Subcutaneous abdominal adipose tissue (tissue), 5 donors: Measurements from ENCODE around the gene FAM168A.

ENCODE experiments used
- H3K27ac ChIP-seq: one replicate; pipeline ENCODE4 v1.7.0; 2013; ENCODE audit warnings: low read depth, mild to moderate bottlenecking, inconsistent platforms, low read length, moderate library complexity
- H3K27me3 ChIP-seq, 5 donors: one replicate each; pipeline ENCODE4 v1.7.0; 2013; ENCODE audit warnings: low read length in 5 of 5, inconsistent platforms in 1 of 5; ENCODE audit not compliant: control insufficient read depth in 5 of 5, insufficient read depth in 4 of 5
- H3K36me3 ChIP-seq, 5 donors: one replicate each; pipeline ENCODE4 v1.7.0; 2013; ENCODE audit warnings: low read length in 5 of 5; ENCODE audit not compliant: control insufficient read depth in 5 of 5, insufficient read depth in 5 of 5
- H3K4me1 ChIP-seq, 5 donors: one replicate each; pipeline ENCODE4 v1.7.0; 2013; ENCODE audit warnings: low read length in 5 of 5, mild to moderate bottlenecking in 3 of 5, moderate library complexity in 1 of 5; ENCODE audit not compliant: control insufficient read depth in 5 of 5, insufficient read depth in 5 of 5
- H3K4me3 ChIP-seq, 5 donors: one replicate each; pipeline ENCODE4 v1.7.0; 2013; ENCODE audit warnings: low read length in 5 of 5, low read depth in 1 of 5
- H3K9ac ChIP-seq, 5 donors: one replicate each; pipeline ENCODE4 v1.7.0; 2013; ENCODE audit warnings: low read length in 5 of 5, mild to moderate bottlenecking in 4 of 5, moderate library complexity in 3 of 5
- H3K9me3 ChIP-seq, 5 donors: one replicate each; pipeline ENCODE4 v1.7.0; 2013; ENCODE audit warnings: low read length in 5 of 5; ENCODE audit not compliant: control insufficient read depth in 5 of 5
- donor health status: healthy.
- donor health status: healthy.
- donor health status: healthy.
- donor health status: healthy.
- donor health status: healthy.

FAM168A gene

DNA sequence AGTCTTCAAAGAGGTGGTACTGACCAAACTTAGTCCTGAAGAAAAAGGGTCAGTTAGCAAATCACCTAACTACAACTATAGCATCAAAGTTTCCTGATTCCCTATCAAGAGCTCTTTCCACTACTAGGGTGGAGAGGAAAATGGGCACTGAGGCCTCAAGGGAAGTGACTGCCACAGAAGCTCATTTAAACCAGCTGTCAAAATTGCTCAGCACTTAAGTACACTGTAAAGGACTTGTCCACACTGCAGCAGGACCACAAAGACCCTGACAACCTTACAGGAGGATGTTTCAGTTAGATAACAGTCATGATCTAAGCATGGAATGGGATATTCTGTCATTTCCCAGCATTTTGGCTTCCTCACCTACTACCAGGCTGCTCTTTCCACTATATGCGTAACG is 33.0 kb downstream of the FAM168A start:
- H3K9me3 ChIP-seq: no peaks in the 10 kb centered on the region
- no peak overlapping the region for H3K4me3 ChIP-seq
- H3K9ac ChIP-seq: no peak overlapping the region
- H3K36me3 ChIP-seq: peaks cover 0 to 2% (median 0%) of the 10 kb centered on the region in 5 donors
- no peaks in the 10 kb centered on the region for H3K27me3 ChIP-seq
- H3K4me1 ChIP-seq: no peaks in the 10 kb centered on the region
- H3K27ac ChIP-seq: no peak overlapping the region

- Histone ChIP-seq H3K4me1 (no peaks in the 10 kb centered on the region), H3K9me3 (no peaks in the 10 kb centered on the region)
These were observed 34.2 kb downstream of the FAM168A start for GRCh38 chr11:73563539-73564200.

DNA sequence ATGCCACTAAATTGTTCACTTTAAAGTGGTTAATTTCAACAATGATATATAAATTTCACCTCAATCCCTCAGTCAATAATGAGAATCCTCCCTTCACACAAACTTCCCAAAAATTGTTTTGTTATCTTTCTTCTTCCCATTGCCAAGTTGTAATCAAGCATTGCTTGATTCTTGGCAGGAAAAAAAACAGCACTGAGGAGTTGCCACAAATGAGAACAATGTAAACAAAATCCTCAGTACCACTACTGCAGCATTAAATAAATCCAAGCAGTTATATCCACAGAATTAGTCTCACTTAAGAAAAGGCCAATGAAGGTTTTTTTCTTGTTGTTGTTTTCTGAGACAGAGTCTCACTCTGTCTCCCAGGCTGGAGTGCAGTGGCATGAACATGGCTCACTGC is 38.2 kb downstream of the FAM168A start:
- Histone ChIP-seq H3K9ac (no peak overlapping the region), H3K27ac (no peak overlapping the region), H3K27me3 (no peaks in the 10 kb centered on the region), H3K4me1 (peaks cover 0 to 5% (median 3%) of the 10 kb centered on the region in 5 donors), H3K4me3 (no peak overlapping the region), H3K9me3 (no peaks in the 10 kb centered on the region), H3K36me3 (no peaks in the 10 kb centered on the region)

More at GRCh38 chr11:73563539-73564200, 34.2 kb downstream of the FAM168A start:
- Histone ChIP-seq H3K27ac (no peak overlapping the region), H3K9ac (no peak overlapping the region), H3K36me3 (peaks cover 0 to 2% (median 0%) of the 10 kb centered on the region in 5 donors), H3K4me3 (no peak overlapping the region), H3K27me3 (no peaks in the 10 kb centered on the region)

DNA sequence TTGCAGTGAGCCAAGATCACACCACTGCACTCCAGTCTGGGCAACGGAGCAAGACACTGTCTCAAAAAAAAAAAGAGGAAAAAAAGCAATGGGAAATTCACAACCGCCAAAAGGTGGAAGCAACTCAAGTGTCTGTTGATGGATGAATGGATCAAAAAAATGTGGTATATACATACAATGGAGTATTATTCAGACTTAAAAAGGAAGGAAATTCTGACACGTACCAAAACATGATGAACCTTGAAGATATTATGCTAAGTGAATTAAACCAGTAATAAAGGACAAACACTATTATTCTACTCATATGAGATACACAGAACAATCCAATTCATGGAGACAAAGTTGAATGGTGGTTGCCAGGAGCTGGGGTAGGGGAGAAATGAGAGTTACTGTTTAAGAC is 40.9 kb downstream of the FAM168A start:
- no peaks in the 10 kb centered on the region for H3K27me3 ChIP-seq
- peaks cover 0 to 7% (median 4%) of the 10 kb centered on the region in 5 donors for H3K4me1 ChIP-seq
- no peak overlapping the region for H3K9ac ChIP-seq
- no peaks in the 10 kb centered on the region for H3K36me3 ChIP-seq
- no peaks in the 10 kb centered on the region for H3K9me3 ChIP-seq
- no peak overlapping the region for H3K4me3 ChIP-seq
- no peak overlapping the region for H3K27ac ChIP-seq

GRCh38 chr11:73555615-73556014 is 42.3 kb downstream of the FAM168A start:
- H3K36me3 ChIP-seq: no peaks in the 10 kb centered on the region
- no peaks in the 10 kb centered on the region for H3K9me3 ChIP-seq
- no peaks in the 10 kb centered on the region for H3K27me3 ChIP-seq
- no peak overlapping the region for H3K4me3 ChIP-seq
- no peak overlapping the region for H3K9ac ChIP-seq
- no peak overlapping the region for H3K27ac ChIP-seq
- peaks cover 0 to 7% (median 4%) of the 10 kb centered on the region in 5 donors for H3K4me1 ChIP-seq

GRCh38 chr11:73554671-73555320 is 43.1 kb downstream of the FAM168A start:
- H3K27ac ChIP-seq: no peak overlapping the region
- no peaks in the 10 kb centered on the region for H3K9me3 ChIP-seq
- H3K27me3 ChIP-seq: no peaks in the 10 kb centered on the region
- H3K4me1 ChIP-seq: peaks cover 0 to 7% (median 4%) of the 10 kb centered on the region in 5 donors
- H3K9ac ChIP-seq: no peak overlapping the region
- no peaks in the 10 kb centered on the region for H3K36me3 ChIP-seq
- H3K4me3 ChIP-seq: no peak overlapping the region

- Histone ChIP-seq H3K9ac (no peak overlapping the region), H3K4me3 (no peak overlapping the region)
These were observed 44.6 kb downstream of the FAM168A start for GRCh38 chr11:73553266-73553665.

DNA sequence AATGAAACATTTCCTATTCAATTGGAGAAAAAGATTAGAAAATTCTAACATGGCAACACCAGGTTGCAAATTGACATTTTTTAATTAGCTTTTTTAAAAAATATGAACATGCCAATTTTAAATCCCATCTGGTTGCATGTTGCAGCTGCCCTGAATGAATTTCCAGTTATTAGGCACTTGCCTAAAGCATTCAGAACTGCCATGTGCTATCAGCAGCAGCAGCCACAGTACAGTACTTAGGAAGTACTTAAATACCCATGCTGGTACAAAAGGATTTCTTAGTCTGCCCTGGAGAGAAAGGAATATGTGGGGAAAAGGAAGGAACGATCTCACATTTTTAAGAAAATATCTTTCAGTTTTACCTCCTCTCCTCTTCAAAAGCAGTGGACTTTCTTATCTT is 46.2 kb downstream of the FAM168A start:
- Histone ChIP-seq H3K27ac (no peak overlapping the region), H3K9me3 (no peaks in the 10 kb centered on the region), H3K4me1 (peaks cover 0 to 7% (median 4%) of the 10 kb centered on the region in 5 donors), H3K36me3 (no peaks in the 10 kb centered on the region), H3K4me3 (no peak overlapping the region), H3K27me3 (no peaks in the 10 kb centered on the region), H3K9ac (no peak overlapping the region)

More at GRCh38 chr11:73553266-73553665, 44.6 kb downstream of the FAM168A start:
- no peaks in the 10 kb centered on the region for H3K36me3 ChIP-seq
- H3K27ac ChIP-seq: no peak overlapping the region
- peaks cover 0 to 7% (median 4%) of the 10 kb centered on the region in 5 donors for H3K4me1 ChIP-seq
- H3K9me3 ChIP-seq: no peaks in the 10 kb centered on the region
- H3K27me3 ChIP-seq: no peaks in the 10 kb centered on the region

DNA sequence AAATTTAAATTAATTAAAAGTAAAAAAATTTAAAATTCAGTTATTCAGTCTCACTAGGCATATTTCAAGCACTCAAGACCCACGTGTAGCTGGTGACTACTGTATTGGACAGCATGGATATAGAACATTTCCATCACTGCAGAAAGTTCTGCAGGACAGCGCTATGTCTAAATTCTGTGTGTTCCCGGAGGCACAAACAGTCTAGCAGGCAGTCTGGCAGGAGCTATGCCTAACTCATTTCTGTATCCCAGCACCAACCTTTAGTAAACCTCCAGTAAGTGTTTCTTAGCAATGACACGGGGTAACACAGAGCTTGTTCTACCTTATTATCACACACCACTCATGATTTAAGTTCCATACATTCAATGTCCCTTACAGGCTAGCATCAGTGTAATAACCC is 48.5 kb downstream of the FAM168A start:
- H3K9ac ChIP-seq: no peak overlapping the region
- no peak overlapping the region for H3K27ac ChIP-seq
- peaks cover 0 to 3% (median 0%) of the 10 kb centered on the region in 5 donors for H3K4me1 ChIP-seq
- H3K27me3 ChIP-seq: no peaks in the 10 kb centered on the region
- no peaks in the 10 kb centered on the region for H3K9me3 ChIP-seq
- H3K4me3 ChIP-seq: no peak overlapping the region
- H3K36me3 ChIP-seq: no peaks in the 10 kb centered on the region

DNA sequence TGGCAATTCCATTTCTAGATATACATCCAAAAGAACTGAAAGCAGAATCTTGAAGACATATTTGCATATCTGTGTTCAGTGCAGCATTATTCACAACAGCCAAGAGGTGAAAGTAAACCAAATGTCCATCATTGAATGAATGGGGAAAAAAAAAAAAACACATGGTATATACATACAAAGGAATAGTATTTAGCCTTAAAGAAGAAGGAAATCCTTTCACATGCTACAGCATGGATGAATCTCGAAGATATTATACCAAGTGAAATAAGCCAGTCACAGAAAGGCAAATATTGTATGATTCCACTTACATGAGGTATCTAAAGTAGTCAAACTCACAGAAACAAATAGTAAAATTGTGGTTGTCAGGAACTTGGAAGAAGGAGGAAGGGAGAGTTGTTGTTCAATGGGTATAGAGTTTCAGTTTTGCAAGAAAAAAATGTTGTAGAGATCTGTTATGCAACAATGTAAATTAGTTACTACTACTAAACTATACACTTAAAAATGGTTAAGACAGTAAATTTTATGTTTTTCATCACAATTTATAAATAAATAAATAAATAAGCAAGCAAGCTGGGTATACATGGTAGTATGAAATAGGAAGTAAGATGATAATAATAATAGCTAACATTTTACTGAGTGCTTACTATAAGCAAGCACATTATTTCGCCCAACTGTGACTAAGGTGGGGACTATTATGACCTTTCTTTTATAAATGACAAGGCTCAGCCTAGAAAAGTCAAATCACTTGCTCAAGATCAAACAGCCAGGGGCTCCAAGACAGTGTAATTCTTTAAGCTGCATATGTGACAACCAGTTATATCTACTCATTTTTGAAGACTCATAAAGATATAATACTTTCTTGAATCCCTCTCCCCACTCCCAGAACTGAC is 50.0 kb downstream of the FAM168A start:
- Histone ChIP-seq H3K4me3 (no peak overlapping the region), H3K9ac (no peak overlapping the region), H3K4me1 (peaks cover 0 to 3% (median 0%) of the 10 kb centered on the region in 5 donors), H3K27ac (no peak overlapping the region), H3K36me3 (no peaks in the 10 kb centered on the region), H3K27me3 (no peaks in the 10 kb centered on the region), H3K9me3 (no peaks in the 10 kb centered on the region)
